GM19324 (cell line): ENCODE data around the gene ATOX1.
A peak's percentile ranks its signal among the peaks of the same experiment; 100 is the strongest.
"Not testable (repeated sequence)": the region's sequence is repeated elsewhere in the genome, so short reads cannot be mapped to it uniquely, and the experiment has no call there.

Experiments used
- ATAC-seq: cut with Tn5 transposase; IDR thresholded peaks from one replicate; pipeline ENCODE4 v1.9.1; 2021; ENCODE audit warnings: mild to moderate bottlenecking, moderate library complexity; ENCODE audit not compliant: unreplicated experiment, low FRiP score

Gene ATOX1, protein sequence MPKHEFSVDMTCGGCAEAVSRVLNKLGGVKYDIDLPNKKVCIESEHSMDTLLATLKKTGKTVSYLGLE

DNA sequence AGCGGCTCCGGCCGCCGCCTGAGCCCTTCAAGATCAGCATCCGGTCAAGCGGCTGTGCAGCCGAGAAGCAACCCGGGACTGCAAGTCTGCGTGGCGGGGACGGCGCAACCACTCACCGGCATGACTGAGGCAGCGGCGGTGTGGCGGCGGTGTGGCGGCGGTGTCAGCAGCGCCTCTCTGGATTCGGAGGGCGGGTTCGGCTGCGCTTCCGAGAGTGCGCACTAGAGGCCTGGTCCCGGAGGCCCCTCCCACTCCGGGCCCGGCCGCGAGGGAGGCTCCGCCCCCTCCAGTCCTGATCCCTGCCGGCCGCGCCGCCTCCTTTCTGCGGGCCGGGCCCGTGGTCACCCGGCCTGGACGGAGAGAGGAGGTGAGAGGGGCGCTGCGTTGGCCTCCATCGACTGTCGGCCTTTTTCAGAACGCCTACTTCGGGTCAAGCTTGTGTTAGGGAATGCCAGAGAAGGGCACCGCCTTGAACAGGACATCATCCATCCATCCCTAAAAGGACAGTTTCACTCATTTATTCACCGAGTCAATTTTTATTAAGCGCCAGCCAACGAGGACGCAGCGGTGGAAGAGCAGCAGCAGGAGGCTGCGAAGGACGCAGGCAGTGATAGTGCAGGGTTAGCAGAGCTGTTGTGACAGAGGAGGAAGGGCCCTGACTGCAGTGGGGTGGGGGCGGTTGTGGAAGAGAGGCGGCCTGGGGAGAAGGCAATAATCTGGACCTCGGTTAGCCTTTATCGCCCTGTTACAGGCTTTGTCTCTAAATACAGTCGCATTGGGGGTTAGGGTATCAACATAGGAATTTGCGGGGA lies at the start of gene ATOX1:
ATOX1 (minus strand) TSS at position 202 of the 812 bp plus-strand sequence; CDS start at position 122, 80 bp downstream.
- peak; percentile 96 for ATAC-seq

DNA sequence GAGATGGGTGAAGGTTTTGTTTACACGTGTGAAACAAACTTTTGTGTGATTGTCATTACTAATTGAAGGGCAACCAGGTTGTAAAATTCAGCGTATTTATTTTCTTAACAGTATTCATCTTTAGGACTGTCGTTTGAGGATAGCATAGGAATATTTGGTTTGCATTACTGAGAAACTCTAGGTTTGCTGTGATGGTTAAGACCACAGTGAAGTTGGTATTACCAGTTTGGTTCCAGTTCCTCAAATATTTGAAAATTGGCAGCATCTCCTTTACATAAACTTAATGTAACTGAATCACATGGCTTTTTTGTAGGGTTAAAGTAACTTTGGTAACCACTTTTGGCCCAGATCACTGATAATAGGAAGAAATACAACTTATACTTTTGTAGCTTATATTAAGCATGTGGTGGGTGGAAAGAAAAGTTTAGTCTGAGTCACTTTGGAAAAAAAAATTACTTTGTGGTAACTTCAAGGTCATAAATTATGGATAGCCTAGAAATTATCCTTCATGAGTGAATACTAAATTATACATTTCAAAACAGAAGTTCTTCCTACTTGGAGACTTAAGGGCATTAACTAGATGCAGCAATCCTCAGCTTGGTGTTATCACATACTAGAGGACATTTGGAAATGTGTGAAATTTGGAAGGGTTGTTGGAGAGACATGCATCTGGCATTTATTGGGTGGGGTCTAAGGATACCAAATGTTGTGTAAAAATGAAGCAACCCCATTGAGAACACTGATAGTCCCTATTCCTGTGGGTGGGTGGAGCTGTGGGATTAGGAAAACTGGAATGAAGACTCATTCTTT lies 47.2 kb upstream of the ATOX1 start:
- no peak for ATAC-seq

- no peak for ATAC-seq
Observed at GRCh38 chr5:151800532-151800931, 42.1 kb upstream of the ATOX1 start.

GRCh38 chr5:151799407-151799806 lies 41.0 kb upstream of the ATOX1 start:
- no peak for ATAC-seq

DNA sequence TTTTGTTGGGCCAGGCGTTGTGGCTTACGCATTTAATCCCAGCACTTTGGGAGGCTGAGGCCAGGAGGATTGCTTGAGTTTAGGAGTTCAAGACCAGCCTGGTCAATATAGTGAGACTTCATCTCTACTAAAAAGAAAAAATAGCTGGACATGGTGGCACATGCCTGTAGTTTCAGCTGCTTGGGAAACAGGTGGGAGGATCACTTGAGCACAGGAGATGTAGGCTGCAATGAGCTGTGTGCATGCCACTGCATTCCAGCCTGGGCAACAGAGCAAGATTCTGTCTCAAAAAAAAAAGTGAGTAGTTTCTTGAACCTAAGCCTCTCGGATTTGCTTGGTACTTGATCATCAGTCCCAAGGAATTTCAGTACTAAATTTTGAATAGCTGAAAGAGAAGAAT lies 40.2 kb upstream of the ATOX1 start:
- no peak for ATAC-seq

GRCh38 chr5:151795426-151795825 lies 37.0 kb upstream of the ATOX1 start:
- no peak for ATAC-seq

DNA sequence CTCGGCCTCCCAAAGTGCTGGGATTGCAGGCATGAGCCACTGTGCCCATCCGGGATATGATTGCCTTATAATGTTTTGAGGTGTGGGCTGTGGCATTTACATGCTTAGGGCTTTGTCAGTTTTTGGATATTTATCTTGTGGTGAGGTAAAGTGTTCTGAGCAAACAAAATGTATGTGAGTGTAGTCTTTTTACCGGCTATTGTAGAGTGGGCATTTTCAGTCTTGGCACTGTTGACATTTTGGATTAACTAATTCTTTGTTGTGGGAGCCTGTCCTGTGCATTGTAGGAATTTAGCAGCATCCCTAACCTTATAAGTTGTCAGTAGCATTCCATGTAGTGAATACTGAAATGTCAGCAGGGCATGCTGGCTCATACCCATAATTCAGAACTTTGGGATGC lies 34.9 kb upstream of the ATOX1 start:
- no peak for ATAC-seq

DNA sequence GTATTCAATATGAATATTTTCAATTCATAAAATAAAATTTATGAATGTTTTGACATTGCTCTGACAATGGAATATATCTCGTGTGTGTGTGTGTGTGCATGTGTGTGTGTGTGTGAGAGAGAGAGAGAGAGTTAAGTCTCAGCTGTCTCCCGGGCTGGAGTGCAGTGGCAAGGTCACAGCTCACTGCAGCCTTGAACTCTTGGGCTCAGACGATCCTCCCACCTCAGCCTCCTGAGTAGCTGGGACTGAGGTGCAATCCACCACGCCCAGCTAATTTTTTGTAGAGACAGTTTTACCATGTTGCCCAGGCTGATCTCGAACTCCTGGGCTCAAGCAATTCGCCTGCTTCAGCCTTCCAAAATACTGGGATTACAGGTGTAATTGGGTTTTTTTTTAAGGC lies 29.4 kb upstream of the ATOX1 start:
- ATAC-seq: no peak

- ATAC-seq: no peak
Observed at GRCh38 chr5:151786468-151786867, 28.0 kb upstream of the ATOX1 start.

- ATAC-seq: no peak
Observed at GRCh38 chr5:151784141-151784540, 25.7 kb upstream of the ATOX1 start.

- ATAC-seq: not testable (repeated sequence)
Observed at GRCh38 chr5:151783664-151784063, 25.2 kb upstream of the ATOX1 start.

DNA sequence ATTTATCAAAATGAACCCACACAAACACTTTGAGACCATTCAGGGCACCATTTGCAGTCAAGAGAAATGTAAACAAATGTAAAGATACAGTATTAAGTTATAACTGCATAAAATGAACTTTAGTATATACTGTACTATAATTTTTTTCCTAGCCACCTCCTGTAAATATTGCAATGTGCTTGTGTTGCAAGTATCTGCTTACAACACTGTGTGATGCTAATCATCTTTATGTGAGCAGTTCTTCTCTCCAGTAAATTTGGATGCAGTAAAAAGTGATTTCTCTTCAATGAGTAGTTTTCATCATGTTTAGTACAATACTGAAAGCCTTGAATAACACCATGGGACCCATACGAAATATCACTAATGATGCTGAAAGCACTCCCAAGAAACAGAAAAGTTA lies 22.8 kb upstream of the ATOX1 start:
- no peak for ATAC-seq

DNA sequence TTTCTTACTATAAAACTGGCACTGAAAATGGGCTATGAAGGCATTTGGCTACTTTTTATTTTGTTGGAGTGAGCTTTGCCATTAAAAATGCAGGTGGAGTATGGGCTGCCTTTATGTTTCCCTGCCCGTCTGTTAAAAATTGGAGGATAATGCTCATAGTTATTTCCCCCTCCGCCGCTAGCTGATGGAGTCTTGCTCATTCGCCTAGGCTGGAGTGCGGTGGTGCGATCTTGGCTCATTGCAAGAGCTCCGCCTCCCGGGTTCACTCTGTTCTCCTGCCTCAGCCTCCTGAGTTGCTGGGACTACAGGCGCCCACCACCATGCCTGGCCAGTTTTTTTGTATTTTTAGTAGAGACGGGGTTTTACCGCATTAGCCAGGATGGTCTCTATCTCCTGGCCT lies 21.9 kb upstream of the ATOX1 start:
- ATAC-seq: no peak

- ATAC-seq: no peak
Observed at GRCh38 chr5:151779531-151780125, 21.2 kb upstream of the ATOX1 start.

GRCh38 chr5:151775025-151775606 lies 16.7 kb upstream of the ATOX1 start:
- no peak for ATAC-seq

GRCh38 chr5:151773951-151774350 lies 15.5 kb upstream of the ATOX1 start:
- ATAC-seq: no peak

GRCh38 chr5:151772846-151773561 lies 14.6 kb upstream of the ATOX1 start:
- ATAC-seq: no peak

GRCh38 chr5:151772029-151772845 lies 13.8 kb upstream of the ATOX1 start:
- no peak for ATAC-seq

GRCh38 chr5:151771259-151772028 lies 13.0 kb upstream of the ATOX1 start, which contains the start of gene G3BP1:
TSS of gene G3BP1 (plus strand) at chr5:151771954. CDS start at chr5:151786621, 14,667 bp downstream.
- ATAC-seq: peak; percentile 87
